GM23248 (cell line): ENCODE results near the gene KL.

ENCODE experiments used
- EZH2 ChIP-seq: fragments of 200-600 bp; sonication (generic); IDR thresholded peaks from 2 replicates; pipeline ENCODE4 v1.6.1; 2018; ENCODE audit warnings: antibody characterized with exemption, mild to moderate bottlenecking; ENCODE audit not compliant: insufficient read depth, poor library complexity, severe bottlenecking
- EZH2phosphoT487 ChIP-seq: fragments of 200-600 bp; sonication (generic); IDR thresholded peaks from 2 replicates; pipeline ENCODE4 v1.6.1; 2018; ENCODE audit warnings: antibody characterized with exemption, moderate library complexity, mild to moderate bottlenecking, low read depth; ENCODE audit not compliant: insufficient read depth

DNA sequence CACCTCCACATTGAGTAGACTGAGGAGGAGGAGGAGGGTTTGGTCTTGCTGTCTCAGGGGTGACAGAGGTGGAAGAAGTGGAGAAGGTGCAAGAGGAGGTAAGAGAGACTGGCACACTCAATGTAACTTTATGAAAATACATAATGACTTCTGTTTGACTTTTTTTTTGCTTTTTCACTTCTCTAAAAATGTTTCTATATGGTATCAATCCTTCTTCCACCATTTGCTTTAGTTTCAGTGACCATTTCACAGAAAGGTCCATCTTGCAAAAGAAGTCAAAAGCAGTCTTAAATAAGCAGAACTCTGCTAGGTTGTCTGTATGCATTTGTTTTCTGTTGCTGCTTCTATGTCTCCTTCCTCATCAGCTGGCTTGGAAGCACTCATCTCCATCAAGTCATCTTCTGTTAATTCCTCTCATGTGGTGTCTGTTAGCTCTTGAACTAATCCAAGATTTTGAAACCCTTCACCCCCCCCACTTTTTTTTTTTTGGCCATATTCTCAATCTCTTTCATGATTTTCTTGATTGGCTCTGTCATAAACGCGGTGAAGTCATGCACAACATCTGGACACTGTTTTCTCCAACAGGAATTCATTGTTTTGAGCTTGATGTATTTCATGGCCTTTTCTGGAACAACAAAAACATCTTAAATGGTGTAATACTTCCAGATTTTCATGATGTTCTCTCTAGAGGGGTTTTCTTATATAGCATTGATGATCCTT lies 80.8 kb downstream of the KL start:
- TF ChIP-seq EZH2phosphoT487, result no peak
- no peak for TF ChIP-seq EZH2
